GM19438 (cell line): ENCODE results near the gene TMEM221.
"Not testable (repeated sequence)": the region's sequence is repeated elsewhere in the genome, so short reads cannot be mapped to it uniquely, and the experiment has no call there.

Source experiments
- ATAC-seq: cut with Tn5 transposase; IDR thresholded peaks from one replicate; pipeline ENCODE4 v1.9.1; 2021; ENCODE audit warnings: low read depth; ENCODE audit not compliant: unreplicated experiment

TMEM221 gene

GRCh38 chr19:17475011-17475540, 26.6 kb upstream of the TMEM221 start:
- not testable (repeated sequence) for ATAC-seq

GRCh38 chr19:17473041-17473440, 24.6 kb upstream of the TMEM221 start:
- no peak for ATAC-seq

- no peak for ATAC-seq
These were observed 23.1 kb upstream of the TMEM221 start for GRCh38 chr19:17471410-17472125.

GRCh38 chr19:17470068-17470841, 21.8 kb upstream of the TMEM221 start, which contains the start of gene SLC27A1:
SLC27A1 (plus strand) TSS chr19:17470524; CDS start chr19:17470541, 17 bp downstream.
- ATAC-seq = peak; percentile 74

GRCh38 chr19:17469481-17470067, 21.1 kb upstream of the TMEM221 start:
- peak; percentile 59 for ATAC-seq

- ATAC-seq = no peak
These were observed 20.6 kb upstream of the TMEM221 start for GRCh38 chr19:17469092-17469480.

- no peak for ATAC-seq
These were observed 20.0 kb upstream of the TMEM221 start for GRCh38 chr19:17468302-17469091.

GRCh38 chr19:17467471-17468301, 19.2 kb upstream of the TMEM221 start:
- no peak for ATAC-seq

- ATAC-seq = no peak
These were observed 18.0 kb upstream of the TMEM221 start for GRCh38 chr19:17466487-17466850.

GRCh38 chr19:17460372-17461230, 12.1 kb upstream of the TMEM221 start, which contains the start of gene NXNL1:
NXNL1 (minus strand) TSS chr19:17460926; CDS start chr19:17460869, 57 bp downstream.
- ATAC-seq = no peak

- ATAC-seq = no peak
These were observed 10.5 kb upstream of the TMEM221 start for GRCh38 chr19:17458970-17459369.

GRCh38 chr19:17457616-17458015, 9.1 kb upstream of the TMEM221 start:
- no peak for ATAC-seq

GRCh38 chr19:17456127-17456526, 7.7 kb upstream of the TMEM221 start:
- ATAC-seq = no peak

- ATAC-seq = no peak
These were observed 7.0 kb upstream of the TMEM221 start for GRCh38 chr19:17455308-17456123.

- ATAC-seq = no peak
These were observed 6.2 kb upstream of the TMEM221 start for GRCh38 chr19:17454576-17455071.

- no peak for ATAC-seq
These were observed 3.4 kb upstream of the TMEM221 start for GRCh38 chr19:17451820-17452219.

GRCh38 chr19:17450264-17451075, 2.0 kb upstream of the TMEM221 start:
- no peak for ATAC-seq
